Liver (tissue), 9 donors: ENCODE results near the gene SERPINH1. TPM values are rescaled to one million over a fixed set of nuclear protein-coding genes. Genes with fewer than 3 reads are reported as not detected.

Experiments
- DNase-seq: peaks from one replicate; pipeline ENCODE4 v3.0.0-alpha.2; 2017; ENCODE audit warnings: low spot score
- H3K27ac ChIP-seq, 2 donors: one replicate each; pipeline ENCODE4 v1.7.0; 2013; ENCODE audit warnings: inconsistent platforms in 2 of 2, low read length in 2 of 2, control low read depth in 1 of 2, low read depth in 1 of 2, mild to moderate bottlenecking in 1 of 2
- H3K27me3 ChIP-seq, 4 donors: one replicate each; pipeline versions ENCODE4 v1.6.1 to v1.7.0; 2013; ENCODE audit warnings: low read length in 3 of 4, inconsistent platforms in 1 of 4, mild to moderate bottlenecking in 1 of 4, moderate library complexity in 1 of 4; ENCODE audit not compliant: control insufficient read depth in 4 of 4, insufficient read depth in 4 of 4
- H3K36me3 ChIP-seq, 4 donors: one replicate each; pipeline versions ENCODE4 v1.6.1 to v1.7.0; 2013; ENCODE audit warnings: low read length in 3 of 4, mild to moderate bottlenecking in 3 of 4, low read depth in 1 of 4, moderate library complexity in 1 of 4; ENCODE audit not compliant: control insufficient read depth in 4 of 4, insufficient read depth in 3 of 4
- H3K4me1 ChIP-seq, 4 donors: one replicate each; pipeline versions ENCODE4 v1.6.1 to v1.7.0; 2013; ENCODE audit warnings: low read length in 3 of 4, mild to moderate bottlenecking in 3 of 4, moderate library complexity in 1 of 4; ENCODE audit not compliant: control insufficient read depth in 4 of 4, insufficient read depth in 4 of 4
- H3K4me3 ChIP-seq, 3 donors: one replicate each; pipeline versions ENCODE4 v1.6.1 to v1.7.0; 2013; ENCODE audit warnings: low read length in 3 of 3, control low read depth in 1 of 3, low read depth in 1 of 3, mild to moderate bottlenecking in 1 of 3
- H3K9ac ChIP-seq, 2 donors: one replicate each; pipeline ENCODE4 v1.7.0; 2013; ENCODE audit warnings: low read length in 2 of 2, mild to moderate bottlenecking in 2 of 2, moderate library complexity in 2 of 2, control low read depth in 1 of 2, low read depth in 1 of 2
- H3K9me3 ChIP-seq, 4 donors: one replicate each; pipeline versions ENCODE4 v1.6.1 to v1.7.0; 2013; ENCODE audit warnings: low read length in 3 of 4; ENCODE audit not compliant: control insufficient read depth in 4 of 4
- ATF3 ChIP-seq: IDR thresholded peaks from 2 replicates; pipeline ENCODE4 v1.6.1; 2016; ENCODE audit warnings: antibody characterized with exemption
- FOXA1 ChIP-seq: IDR thresholded peaks from 2 replicates; pipeline ENCODE4 v1.6.1; 2016; ENCODE audit warnings: antibody characterized with exemption
- FOXA2 ChIP-seq: IDR thresholded peaks from 2 replicates; pipeline ENCODE4 v1.6.1; 2016; ENCODE audit warnings: antibody characterized with exemption
- GABPA ChIP-seq, 2 donors: IDR thresholded peaks in 1 of 2; conservative IDR thresholded peaks in 1 of 2; 2 replicates each; pipeline ENCODE4 v1.6.1; 2016; ENCODE audit warnings: antibody characterized with exemption in 2 of 2, mild to moderate bottlenecking in 1 of 2, moderate library complexity in 1 of 2
- HNF4A ChIP-seq, 2 donors: conservative IDR thresholded peaks; 2 replicates each; pipeline ENCODE4 v1.6.1; 2016; ENCODE audit warnings: antibody characterized with exemption in 2 of 2, mild to moderate bottlenecking in 2 of 2
- HNF4G ChIP-seq: IDR thresholded peaks from 2 replicates; pipeline ENCODE4 v1.6.1; 2016; ENCODE audit warnings: antibody characterized with exemption
- MAX ChIP-seq: IDR thresholded peaks from 2 replicates; pipeline ENCODE4 v1.6.1; 2016; ENCODE audit warnings: antibody characterized with exemption
- NR2F2 ChIP-seq: IDR thresholded peaks from 2 replicates; pipeline ENCODE4 v1.6.1; 2016; ENCODE audit warnings: antibody characterized with exemption
- RXRA ChIP-seq, 2 donors: IDR thresholded peaks; 2 replicates each; pipeline ENCODE4 v1.6.1; 2017 to 2018; ENCODE audit warnings: antibody characterized with exemption in 2 of 2, mild to moderate bottlenecking in 1 of 2
- SP1 ChIP-seq: IDR thresholded peaks from 2 replicates; pipeline ENCODE4 v1.6.1; 2018; ENCODE audit warnings: antibody characterized with exemption, mild to moderate bottlenecking
- TAF1 ChIP-seq: conservative IDR thresholded peaks from 2 replicates; pipeline ENCODE4 v1.6.1; 2016; ENCODE audit warnings: antibody characterized with exemption, mild to moderate bottlenecking
- YY1 ChIP-seq: IDR thresholded peaks from 2 replicates; pipeline ENCODE4 v1.6.1; 2016; ENCODE audit warnings: antibody characterized with exemption, mild to moderate bottlenecking
- ZBTB33 ChIP-seq: IDR thresholded peaks from 2 replicates; pipeline ENCODE4 v1.6.1; 2016; ENCODE audit warnings: antibody characterized with exemption
- WGBS: extraction: QIAGEN DNeasy Blood & Tissue Kit; methylation state at CpG from one replicate; pipeline ENCODE4 v1.1.7; 2013; 5-methylcytosine and 5-hydroxymethylcytosine counted together
- polyA plus RNA-seq, 2 donors: library from polyadenylated mRNA; stranded (reverse) in 1 of 2; unstranded in 1 of 2; fragments of 200-250 nt in 1 of 2; fragments of >200 nt in 1 of 2; fragmentation: Nextera tagmentation in 1 of 2; extraction: Ambion mirVana in 1 of 2; gene quantifications; one replicate each; pipeline versions ENCODE4 v1.2.1 to v1.2.3, GENCODE V29; 2013 to 2015
- total RNA-seq, 2 donors: library from RNA; depleted of rRNA; stranded (reverse); fragments of >200 nt; gene quantifications; one replicate each; pipeline ENCODE4 v1.2.3, GENCODE V29; 2014
- TF ChIP-seq, protein P1 (sequence below): fragments of 150-350 bp; IDR thresholded peaks from 2 replicates; pipeline ENCODE4 v1.5.1; 2017; ENCODE audit warnings: improper control_type of control experiment, low read depth, low read length; ENCODE audit not compliant: missing input control
- donor health status: healthy.
- donor health status: healthy.
- donor health status: healthy.
- donor health status: healthy.
- donor health status: healthy.

SERPINH1 gene
- total and polyA plus RNA-seq, 4 donors, result 5.0 to 118 (median 68.7) TPM

GRCh38 chr11:75538150-75538942 lies 23.7 kb upstream of the SERPINH1 start:
- TF ChIP-seq YY1 (no peak), MAX (no peak), FOXA1 (no peak), FOXA2 (no peak), NR2F2 (no peak), GABPA (IDR thresholded peaks at IDR 0.05 in 1 of 2, conservative IDR thresholded peaks at IDR 0.05 in 1 of 2) (no peak), TAF1 (no peak), ZBTB33 (no peak), ATF3 (no peak), SP1 (no peak), HNF4A (conservative IDR thresholded peaks at IDR 0.05) (no peak), RXRA (IDR thresholded peaks at IDR 0.05) (no peak)
- TF ChIP-seq, protein P1, sequence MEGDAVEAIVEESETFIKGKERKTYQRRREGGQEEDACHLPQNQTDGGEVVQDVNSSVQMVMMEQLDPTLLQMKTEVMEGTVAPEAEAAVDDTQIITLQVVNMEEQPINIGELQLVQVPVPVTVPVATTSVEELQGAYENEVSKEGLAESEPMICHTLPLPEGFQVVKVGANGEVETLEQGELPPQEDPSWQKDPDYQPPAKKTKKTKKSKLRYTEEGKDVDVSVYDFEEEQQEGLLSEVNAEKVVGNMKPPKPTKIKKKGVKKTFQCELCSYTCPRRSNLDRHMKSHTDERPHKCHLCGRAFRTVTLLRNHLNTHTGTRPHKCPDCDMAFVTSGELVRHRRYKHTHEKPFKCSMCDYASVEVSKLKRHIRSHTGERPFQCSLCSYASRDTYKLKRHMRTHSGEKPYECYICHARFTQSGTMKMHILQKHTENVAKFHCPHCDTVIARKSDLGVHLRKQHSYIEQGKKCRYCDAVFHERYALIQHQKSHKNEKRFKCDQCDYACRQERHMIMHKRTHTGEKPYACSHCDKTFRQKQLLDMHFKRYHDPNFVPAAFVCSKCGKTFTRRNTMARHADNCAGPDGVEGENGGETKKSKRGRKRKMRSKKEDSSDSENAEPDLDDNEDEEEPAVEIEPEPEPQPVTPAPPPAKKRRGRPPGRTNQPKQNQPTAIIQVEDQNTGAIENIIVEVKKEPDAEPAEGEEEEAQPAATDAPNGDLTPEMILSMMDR, result no peak
- H3K9ac ChIP-seq, result no peak overlapping the region
- no peaks in the 10 kb centered on the region for H3K9me3 ChIP-seq
- WGBS, result 82% methylated on average over 11 of the region's 11 CpGs
- no peaks in the 10 kb centered on the region for H3K27me3 ChIP-seq
- H3K27ac ChIP-seq, result no peak overlapping the region
- H3K4me1 ChIP-seq, result no peaks in the 10 kb centered on the region
- H3K4me3 ChIP-seq, result no peak overlapping the region
- H3K36me3 ChIP-seq, result no peaks in the 10 kb centered on the region
- no peak for DNase-seq

- Histone ChIP-seq H3K27ac (no peak overlapping the region), H3K9me3 (no peaks in the 10 kb centered on the region), H3K9ac (no peak overlapping the region), H3K27me3 (no peaks in the 10 kb centered on the region), H3K36me3 (no peaks in the 10 kb centered on the region), H3K4me3 (no peak overlapping the region), H3K4me1 (no peaks in the 10 kb centered on the region)
- no peak for TF ChIP-seq RXRA (IDR thresholded peaks at IDR 0.05)
- TF ChIP-seq, protein P1, result no peak
- no peak for TF ChIP-seq MAX
- TF ChIP-seq HNF4G, result no peak
- no peak for DNase-seq
- 87% methylated on average over 9 of the region's 9 CpGs for WGBS
These were observed 22.4 kb upstream of the SERPINH1 start for GRCh38 chr11:75539459-75540334.
